Endometrium (tissue), 2 donors: ENCODE data around the gene NFIX.

ENCODE experiments used
- FAIRE-seq: peaks from 2 replicates; lab custom pipeline; 2012; peaks lifted over from hg19 to GRCh38; lab: Jason Lieb, UNC
- donor health status: control.
- donor health status: control.

Gene NFIX

DNA sequence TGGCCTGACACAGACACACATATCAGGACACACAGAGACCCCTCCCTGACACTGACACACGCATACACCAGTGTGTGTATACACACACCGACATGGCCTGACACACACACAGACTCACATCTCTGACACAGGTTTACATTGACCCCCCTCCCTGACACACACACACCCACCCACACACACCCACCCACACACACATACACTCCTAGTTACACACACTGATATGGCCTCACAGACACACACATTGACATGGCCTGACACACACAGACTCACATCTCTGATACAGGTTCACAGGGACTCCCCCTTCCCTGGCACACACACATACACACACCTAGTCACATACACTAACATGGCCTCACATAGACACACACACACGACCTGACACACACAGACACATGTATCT, 4.4 kb upstream of the NFIX start:
- no peak for FAIRE-seq

DNA sequence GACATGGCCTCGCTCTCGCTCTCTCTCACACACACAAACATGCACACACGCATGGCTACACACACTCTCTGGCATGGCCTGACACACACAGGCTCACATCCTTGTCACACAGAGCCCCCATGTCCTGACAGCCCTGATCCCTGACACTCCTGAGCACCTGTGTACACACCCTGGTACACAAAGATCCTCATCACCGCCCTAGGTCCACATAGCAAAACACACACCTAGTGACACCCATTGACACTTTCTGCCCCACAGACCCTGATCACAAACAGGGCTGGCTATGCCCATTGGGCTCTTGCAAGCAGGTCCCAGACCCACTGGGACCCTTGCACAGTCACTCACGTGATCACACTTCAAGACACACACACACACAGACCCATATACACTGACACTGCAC, 4.0 kb upstream of the NFIX start:
- no peak for FAIRE-seq

DNA sequence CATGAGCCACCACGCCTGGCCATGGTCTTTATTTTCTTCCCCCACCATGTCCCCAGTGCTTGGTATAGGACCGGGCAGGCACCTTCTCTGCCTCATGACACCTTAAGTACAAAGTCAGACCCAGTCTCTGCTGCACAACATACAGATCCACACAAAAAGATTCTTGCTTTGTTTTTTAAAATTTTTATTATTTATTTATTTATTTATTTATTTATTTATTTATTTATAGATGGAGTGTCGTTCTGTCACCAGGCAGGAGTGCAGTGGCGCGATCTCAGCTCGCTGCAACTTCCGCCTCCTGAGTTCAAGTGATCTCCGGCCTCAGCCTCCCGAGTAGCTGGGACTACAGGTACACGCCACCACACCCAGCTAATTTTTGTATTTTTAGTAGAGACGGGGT, 2.5 kb upstream of the NFIX start:
- FAIRE-seq = no peak

DNA sequence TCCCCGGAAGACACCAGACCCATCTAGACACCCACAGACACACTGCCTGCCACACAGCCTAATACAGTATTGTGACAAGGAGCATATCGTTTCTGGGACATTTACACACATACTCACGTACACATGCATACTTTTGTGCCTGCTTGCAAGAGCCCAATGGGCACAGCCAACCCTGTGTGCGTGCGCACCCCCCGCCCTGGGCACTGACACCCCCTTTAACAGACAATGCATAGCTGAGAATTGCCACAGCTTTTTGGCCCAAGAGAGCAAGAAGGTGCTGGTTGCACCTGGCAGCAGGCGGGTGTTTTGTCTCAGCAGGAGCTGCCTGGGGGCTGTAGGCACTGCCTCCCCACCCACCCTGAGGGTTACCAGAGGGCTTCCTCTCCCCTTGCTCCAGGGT, 1.7 kb upstream of the NFIX start:
- no peak for FAIRE-seq

DNA sequence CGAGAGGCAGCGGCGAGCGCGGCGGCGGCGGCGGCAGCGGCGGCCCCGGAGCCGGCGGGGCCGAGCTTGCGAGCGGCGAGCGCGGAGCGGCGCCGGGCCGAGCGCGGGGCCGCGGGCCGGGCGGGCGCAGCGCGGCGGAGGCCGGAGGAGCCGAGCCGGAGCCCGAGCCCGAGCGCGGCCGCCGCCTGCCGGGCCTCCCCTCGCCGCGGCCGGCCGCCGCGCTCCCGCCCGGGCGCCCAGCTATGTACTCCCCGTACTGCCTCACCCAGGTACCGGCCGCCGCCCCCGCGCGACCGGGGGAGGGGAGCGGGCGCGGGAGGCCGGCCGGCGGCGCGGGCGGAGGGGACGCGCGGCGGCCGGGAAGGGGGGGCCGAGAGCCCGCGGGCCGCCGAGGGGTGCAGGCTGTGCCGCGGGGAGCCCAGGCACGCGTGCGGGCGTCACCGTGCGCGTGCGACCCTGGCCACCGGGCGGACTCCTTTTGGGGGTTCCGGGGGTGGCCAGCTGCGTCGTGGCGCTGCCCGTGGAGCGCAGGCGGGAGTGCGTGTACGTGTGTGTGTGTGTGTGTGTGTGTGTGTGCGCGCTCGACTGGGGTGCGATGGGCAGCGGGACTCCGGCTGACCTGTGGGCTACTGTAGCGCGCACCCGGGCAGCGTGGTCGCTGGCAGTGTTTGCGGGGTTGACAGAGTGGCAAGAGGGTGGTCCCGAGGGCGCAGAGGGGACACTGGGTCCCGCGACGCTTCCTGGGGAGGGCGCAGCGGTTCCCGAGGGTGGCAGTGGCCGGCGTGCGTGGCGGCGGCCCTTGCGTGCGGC, 526 bp downstream of the NFIX start:
- no peak for FAIRE-seq

DNA sequence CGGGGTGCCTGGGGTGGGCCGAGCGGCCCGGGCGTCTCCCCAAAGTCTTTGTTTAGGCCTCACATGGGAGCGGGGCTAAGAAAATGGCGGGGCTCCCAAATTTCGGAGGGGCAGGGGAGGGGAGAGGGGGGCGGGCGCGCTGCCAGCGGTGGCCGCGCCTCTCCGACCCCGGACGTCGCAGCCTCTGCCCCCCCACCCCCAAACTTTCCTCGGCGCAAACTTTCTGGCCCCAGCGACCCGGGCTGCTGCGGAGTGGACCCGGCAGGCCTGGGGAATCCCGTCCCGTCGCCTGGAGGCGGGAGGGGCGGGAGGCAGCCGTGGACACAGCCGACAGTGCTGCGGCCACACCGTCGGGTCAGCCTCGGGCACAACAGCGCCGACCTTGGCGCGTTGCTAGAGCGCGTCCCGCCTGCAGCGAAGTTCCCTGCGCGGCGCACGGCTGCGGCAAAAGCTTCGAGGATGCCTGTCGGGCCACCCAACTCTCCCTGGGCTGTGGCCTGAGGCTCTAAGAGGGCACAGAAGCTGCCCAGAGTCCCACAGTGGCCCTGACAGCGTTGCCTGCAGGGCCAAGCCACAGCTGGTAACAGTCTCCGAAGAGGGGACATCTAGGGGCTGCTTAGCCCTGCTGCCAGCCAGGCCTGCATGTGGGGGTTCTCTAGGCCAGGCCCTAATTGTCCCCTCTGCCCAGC, 1.3 kb downstream of the NFIX start:
- FAIRE-seq = no peak

DNA sequence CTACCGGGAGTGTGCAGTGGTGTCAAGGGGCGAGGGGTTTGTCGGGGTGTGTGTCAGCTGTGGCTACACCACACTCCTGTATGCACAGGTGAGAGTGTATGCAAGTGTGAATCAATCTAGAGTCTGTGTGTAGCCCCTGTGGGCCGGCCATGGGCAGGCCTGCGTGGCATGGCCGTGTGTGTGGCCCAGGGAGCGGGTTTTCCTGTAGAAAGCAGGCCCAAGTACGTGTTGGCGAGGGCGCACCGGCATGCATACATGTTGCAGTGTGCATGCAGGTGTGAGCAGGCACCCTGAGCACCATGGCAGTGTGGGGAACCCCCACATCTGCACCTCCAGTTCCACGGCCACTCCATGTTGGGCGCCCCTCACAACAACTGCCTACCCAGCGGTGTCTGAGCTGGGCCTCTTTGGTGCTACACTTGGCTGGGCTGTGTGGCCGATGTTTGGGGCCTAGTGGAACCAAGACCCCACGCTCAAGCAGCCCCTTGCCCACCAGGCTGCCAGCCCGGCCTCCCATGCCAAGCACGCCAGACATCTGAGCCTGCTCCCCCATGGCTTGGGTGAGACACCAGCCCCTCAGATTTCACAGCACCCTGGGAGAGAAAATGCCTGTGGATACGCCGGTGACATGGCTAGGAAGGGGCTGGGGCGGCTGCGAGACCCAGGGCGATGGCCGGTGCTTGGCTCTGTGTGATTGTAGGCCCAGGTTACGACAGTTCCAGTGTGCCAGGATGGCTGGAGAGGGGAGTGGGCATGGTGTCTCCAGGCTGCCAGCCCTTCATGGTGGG, 2.1 kb downstream of the NFIX start:
- FAIRE-seq = no peak

DNA sequence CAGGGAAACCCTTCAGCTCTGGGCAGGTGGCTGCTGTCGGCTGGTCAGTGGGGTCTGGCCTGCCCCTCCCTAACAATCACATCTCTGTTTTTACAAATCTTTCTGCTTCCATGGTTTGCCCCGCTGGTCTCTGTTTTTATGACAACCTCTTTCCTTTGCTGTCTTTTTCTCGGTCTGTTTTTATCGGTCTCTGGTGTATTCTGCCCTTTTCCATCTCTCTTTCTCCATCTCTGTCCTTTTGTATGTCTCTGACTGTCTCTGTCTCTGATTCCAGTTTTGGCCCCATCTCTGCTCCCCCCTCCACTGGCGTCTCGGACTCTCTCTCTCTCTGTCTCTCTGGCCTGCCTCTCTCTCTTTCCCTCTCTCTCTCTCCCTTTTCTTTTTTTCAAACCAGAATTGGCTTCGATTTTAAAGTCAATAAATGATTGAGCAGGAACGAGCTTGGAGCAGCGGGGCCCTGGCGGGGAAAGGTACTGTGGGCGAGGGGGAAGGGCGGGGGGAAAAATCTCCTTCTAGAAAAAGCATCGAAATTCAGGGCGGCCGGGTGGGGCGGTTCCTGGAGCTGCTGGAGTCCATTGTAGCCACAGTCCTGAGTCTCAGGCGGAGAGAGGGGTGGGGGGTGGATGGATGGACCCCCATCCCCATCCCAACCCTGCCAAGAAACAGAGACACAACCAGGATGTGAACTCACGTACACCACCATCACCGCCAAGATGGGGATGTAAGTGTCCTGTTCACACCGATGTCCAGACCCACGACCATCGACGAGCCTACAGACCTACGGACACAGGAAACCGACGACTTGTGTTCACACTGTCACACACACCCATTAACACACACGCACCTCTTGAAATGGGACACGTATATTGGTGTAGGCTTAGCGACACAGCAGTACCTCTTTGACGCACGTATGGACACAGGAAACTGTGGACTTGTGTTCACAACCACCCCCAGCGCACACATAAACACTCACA, 3.0 kb downstream of the NFIX start:
- no peak for FAIRE-seq

DNA sequence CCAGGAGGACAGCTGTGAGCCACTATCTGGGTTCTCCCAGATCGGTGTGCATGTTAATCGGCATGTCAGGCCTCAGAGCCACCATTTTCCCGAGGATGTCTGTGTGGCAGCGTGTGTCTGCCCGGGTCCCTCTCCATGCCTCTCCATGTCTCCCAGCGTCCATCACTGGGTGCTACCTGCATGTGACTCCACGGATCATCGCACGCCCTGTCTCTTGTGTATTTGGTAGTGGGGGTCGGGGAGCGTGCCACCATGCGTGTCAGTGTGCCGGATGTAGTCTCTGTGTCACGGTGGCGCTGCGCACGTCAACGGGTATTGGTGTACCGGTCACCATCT, 5.9 kb downstream of the NFIX start:
- FAIRE-seq = no peak

DNA sequence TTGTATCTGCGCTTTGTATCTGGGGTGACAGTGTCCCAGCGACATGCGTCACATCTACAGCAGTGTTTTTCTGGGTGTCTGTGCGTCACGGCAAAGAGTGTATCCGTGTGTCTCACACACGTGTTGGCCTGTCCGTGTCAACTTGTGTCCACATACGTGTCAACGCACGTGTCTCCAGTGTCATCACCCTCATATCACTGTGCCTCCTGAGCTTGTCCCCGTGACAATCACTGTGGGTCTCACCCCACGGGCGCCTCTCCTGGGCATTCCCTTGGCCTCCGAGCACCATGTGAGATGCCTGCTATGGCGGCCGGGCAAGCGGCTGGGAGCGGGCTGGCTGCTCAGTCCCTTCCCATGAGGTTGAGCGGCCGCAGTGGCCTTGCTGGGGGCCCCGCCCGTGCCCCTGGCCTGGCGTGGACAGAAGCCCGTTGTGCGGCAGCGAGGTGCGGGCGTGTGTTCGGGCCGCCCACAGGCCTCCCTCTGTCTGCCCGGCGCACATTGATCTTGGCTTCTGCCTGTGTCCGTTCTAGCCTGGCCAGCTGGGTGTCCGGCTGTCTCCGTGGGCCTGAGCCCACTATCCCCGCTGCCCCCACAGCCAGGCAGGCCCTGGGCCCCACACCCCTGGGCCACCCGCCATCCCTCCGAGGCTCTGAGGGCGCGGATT, 6.4 kb downstream of the NFIX start:
- no peak for FAIRE-seq

DNA sequence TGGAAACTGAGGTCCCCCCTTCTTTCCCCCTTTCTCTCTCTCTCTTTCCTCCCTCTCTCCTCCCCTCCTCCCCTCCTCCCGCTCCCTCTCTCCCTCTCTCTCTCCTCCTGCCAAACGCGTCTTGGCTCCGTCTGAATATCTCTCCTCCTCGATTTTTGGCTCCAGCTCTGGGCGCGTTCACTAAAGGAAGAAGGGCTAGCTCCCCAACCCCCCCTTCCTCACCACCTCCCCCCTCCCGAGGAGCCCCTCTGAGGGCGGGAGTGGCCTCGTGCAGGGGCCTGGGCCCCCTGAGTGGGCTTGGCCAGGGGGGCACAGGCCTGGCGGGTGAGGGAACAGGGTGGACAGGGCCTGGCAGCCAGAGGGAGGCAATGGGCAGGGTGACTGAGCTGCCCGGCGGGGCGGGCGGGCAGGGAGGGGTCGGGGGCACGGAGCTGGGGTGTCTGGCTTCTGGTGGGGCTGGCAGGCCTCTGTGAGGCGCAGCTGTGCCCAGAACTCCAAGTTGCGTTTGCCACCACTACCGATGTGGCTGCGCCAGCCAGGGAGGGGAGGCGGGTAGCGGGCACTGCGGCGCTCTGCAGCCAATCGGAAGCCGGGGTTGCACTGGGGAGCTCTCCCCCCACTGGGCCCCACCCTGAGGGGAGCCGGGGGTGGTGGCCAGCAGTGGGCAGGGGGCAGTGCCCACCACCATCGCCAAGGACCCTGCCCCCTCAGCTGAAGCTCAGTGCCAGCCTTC, 7.1 kb downstream of the NFIX start:
- no peak for FAIRE-seq

DNA sequence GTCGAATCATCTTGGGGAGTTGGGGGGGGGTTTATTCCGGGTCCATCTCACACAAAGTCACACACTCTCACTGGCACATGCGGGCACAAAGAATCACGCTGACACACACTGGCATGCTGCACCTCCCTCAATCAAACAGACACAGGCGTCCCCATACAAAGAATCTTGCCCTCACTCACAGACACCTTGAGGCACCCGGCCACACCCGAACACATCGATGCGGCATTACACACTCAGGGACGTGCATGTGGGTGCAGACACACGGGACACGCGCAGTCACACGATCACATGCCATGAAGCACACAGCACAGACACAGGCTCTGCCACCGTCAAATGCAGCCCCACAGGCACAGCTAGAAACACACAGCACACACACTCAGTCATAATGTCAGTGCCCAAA, 7.8 kb downstream of the NFIX start:
- no peak for FAIRE-seq

DNA sequence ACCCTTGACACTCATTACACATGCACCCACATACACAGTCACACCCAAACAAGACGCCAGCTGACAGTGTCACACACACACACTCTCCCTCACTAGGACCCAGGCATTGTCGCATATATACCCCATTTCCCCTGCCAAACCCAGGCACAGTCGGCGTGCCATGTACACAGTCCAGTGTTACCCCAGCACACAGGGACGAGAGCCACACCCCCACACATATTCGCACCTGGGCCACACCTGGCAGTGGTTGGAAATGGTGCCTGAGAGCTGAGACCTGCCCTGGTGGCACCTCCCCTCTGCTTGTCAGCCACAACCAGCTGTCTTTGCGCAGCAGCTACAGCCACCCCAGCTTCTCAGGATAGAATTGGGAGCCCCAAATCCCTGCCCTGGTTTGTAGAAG, 9.0 kb downstream of the NFIX start:
- FAIRE-seq = no peak

DNA sequence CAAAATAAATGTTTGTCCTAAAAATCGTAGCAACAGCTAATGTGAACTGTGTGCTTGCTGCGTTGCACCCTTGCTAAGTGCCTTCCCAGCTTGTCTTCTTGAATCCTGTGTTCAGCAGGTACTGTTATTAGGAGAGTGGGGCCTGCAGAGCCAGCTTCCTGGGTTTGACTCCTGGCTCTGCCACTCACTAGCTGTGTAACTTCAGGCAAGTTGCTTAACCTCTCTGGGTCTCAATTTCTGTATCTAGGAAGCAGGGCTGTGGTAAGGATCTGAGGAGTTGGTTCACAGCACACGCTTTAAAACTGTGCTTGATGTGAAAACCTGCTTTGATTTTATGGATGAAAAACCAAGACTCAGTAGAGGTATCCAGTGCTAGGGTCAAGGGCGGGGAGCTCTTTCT, 10.0 kb downstream of the NFIX start:
- FAIRE-seq = no peak

DNA sequence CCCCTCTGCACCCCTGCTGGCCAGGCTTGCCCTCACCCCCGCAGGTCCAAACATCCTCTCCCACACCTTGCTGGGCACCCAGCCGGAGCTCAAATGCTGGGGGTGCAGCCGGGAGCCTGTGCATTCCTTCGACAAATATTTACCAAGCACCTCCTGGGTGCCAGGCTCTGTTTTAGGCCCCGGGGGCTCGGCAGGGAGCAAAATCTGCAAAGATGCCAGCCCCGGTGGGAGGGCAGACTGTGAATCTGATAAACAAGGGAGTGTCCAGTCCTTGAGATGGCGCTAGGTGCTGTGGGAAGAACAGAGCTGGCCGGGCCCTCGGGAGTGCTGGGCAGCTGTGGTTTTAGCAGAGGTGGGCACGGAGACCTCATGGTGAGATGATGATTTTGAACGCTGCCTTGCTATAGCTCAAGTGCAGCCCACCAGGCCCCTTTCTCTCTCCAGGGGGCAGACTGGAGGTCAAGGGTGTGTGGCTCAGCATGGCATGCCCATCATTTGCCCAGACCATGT, 10.6 kb downstream of the NFIX start:
- no peak for FAIRE-seq

DNA sequence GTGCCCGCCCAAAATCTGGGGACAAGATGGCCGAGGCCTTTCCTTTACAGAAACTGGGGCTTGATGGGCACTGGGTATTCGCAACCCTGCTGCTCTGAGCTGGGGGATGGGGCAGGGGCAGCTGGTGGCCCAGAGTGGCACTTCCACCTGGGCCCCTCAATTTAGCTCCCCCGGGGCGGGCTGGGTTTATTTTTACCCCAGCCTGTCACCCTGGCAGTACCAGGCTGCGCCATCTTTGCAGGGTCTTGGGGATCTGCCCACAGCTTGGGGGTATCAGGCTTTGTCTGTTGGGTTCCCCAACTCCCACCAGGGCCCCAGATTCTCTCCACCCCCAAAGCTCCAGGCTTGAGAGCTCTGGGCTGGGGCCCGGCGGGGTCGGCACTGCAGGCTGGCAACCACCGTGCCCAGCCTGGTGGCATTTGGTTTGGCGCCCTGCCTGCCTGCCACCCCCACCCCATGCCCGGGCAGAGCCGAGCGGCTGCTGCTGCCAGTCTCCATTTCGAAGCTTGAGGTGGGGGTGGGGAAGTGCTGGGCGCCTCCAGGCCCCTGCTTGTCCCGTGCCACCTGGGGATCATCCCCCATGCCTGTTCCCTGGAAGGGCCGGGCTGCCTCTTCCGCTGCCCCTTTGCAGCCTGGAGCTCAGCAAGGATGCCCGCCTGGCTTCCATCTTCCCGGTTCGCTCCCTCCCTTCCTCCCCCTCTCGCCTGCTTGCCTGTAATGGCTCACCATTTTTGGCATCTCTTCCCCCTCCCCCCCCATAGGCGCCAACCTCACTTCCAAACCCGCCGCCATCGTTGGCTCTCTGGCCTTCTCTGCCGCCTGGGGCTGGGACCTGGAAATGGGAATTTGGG, 11.4 kb downstream of the NFIX start:
- no peak for FAIRE-seq

DNA sequence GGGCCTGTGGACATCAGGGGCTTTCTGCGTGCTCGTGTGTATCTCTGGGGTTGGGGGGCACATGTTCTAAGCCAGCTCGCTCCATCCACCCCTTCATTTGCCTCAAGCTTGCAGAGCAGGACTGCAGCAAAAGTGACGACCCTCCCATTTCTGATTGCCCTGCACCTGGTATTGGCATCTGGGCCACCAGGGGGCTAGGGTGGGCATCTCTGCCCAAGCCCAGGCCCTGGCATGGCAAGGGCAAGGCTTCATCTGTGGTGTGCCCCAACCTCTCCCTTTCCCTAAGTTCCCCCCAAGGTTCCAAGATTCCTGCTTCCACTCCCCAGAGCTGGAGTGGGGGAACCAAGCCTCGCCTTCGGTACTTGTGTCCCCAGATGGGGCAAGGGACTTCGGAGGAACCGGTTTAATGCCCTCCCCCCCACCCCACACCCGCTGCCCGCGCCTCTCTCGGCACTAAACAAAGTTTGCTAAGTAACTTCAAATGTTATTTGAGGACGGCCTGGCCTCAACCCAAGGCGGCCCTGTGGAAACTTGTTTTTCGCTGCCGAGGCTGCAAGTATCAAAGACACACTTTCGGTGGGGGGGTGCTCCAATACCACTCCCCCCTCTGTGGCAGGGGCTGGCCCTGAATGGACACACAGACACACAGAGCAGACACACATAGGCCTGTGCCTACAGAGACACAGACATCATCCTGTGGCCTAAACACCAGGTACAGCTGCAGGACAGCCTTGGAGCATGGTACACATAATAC, 12.2 kb downstream of the NFIX start:
- FAIRE-seq = no peak

DNA sequence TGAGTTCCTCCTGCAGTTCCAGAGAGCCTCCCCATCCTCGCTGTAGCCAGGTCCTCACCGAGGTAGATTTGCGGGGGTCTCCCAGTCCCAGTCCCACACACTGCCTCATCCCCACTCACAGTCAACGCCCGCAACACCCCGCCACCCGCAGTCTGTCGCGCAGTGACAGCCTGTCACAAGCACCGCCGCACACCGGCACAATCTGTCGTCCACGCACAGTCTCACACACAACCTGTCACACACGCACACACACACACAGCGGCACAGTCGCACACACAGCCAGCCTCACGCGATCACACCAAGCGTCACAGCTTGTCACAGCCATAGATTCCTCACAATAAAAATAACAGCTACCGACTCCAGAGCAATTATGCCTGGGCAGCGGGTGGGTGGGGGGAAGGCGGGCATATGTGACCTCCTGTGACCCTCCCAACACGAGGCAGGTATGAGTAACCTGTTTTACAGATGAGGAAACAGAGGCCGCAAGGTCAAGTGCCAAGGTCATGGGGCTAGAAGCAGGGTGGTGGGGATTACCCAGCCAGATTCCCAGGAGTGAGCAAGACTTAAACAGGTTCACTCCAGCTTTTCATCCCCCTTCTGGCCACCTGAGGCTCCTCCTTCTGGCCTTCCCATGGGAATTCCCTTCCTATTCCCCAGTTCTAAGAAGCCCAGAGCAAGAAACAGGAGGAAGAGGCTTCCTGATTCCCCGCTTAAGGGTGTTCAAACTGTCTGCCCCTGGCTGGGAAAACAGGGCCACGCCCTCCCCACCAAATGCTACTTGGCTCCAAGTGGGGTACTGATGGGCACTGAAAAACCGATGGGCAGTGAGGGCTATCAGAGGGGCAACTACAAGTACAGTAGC, 13.9 kb downstream of the NFIX start:
- no peak for FAIRE-seq
